NT2/D1 (cell line): ENCODE data around the gene PDE11A.

Source experiments
- SUZ12 ChIP-seq: IDR thresholded peaks from 2 replicates; pipeline ENCODE4 v1.6.1; 2011; ENCODE audit not compliant: insufficient read length, insufficient read depth; ENCODE audit errors: extremely low read depth
- YY1 ChIP-seq: IDR thresholded peaks from 2 replicates; pipeline ENCODE4 v1.6.1; 2011; ENCODE audit not compliant: insufficient read length, insufficient read depth
- ZNF274 ChIP-seq: IDR thresholded peaks from 2 replicates; pipeline ENCODE4 v1.6.1; 2011; ENCODE audit warnings: mild to moderate bottlenecking, low read depth, low read length

- TF ChIP-seq ZNF274, result no peak
- no peak for TF ChIP-seq YY1
- no peak for TF ChIP-seq SUZ12
Measured at GRCh38 chr2:177708106-177708505, 364.5 kb downstream of the PDE11A start.
